Keratinocyte (primary cell): ENCODE results near the gene OR6J1. TPM values are rescaled to one million over a fixed set of nuclear protein-coding genes. Genes with fewer than 3 reads are reported as not detected.

Source experiments
- DNase-seq: peaks from one replicate; pipeline ENCODE4 v3.0.0-alpha.2; 2011; ENCODE audit warnings: low read depth, missing footprints, low spot score
- FAIRE-seq: peaks from 2 replicates; lab custom pipeline; 2011; peaks lifted over from hg19 to GRCh38; lab: Jason Lieb, UNC
- H2AFZ ChIP-seq: 2 replicates; pipeline ENCODE4 v1.6.0; 2012; ENCODE audit warnings: low read length, control low read depth, inconsistent platforms; ENCODE audit not compliant: control insufficient read depth
- H3K27ac ChIP-seq: 2 replicates; pipeline ENCODE4 v1.5.1; 2011; ENCODE audit warnings: low read length; ENCODE audit not compliant: control insufficient read depth, insufficient read depth
- H3K27me3 ChIP-seq: 3 replicates; pipeline ENCODE4 v1.6.0; 2011; ENCODE audit warnings: low read length; ENCODE audit not compliant: control insufficient read depth, insufficient read depth; ENCODE audit errors: extremely low read depth
- H3K36me3 ChIP-seq, 2 experiments: 2 replicates in 1 of 2; 3 replicates in 1 of 2; pipeline ENCODE4 v1.5.1; 2011; ENCODE audit warnings: low read length in 2 of 2, mild to moderate bottlenecking in 1 of 2; ENCODE audit not compliant: control insufficient read depth in 2 of 2, insufficient read depth in 2 of 2; ENCODE audit errors: extremely low read depth in 1 of 2
- H3K4me1 ChIP-seq: 3 replicates; pipeline ENCODE4 v1.5.1; 2011; ENCODE audit warnings: low read length; ENCODE audit not compliant: control insufficient read depth, insufficient read depth; ENCODE audit errors: extremely low read depth
- H3K4me2 ChIP-seq: 3 replicates; pipeline ENCODE4 v1.6.0; 2011; ENCODE audit warnings: low read depth, low read length; ENCODE audit not compliant: control insufficient read depth, insufficient read depth; ENCODE audit errors: extremely low read depth
- H3K4me3 ChIP-seq, 3 experiments: fragments of 200-600 bp in 1 of 3; sonication (generic) in 1 of 3; 2 replicates in 2 of 3; 3 replicates in 1 of 3; pipeline ENCODE4 v1.5.1; 2011 to 2016; ENCODE audit warnings: low read length in 3 of 3, mild to moderate bottlenecking in 3 of 3, control low read depth in 2 of 3, inconsistent platforms in 1 of 3, low read depth in 1 of 3, mixed read lengths in 1 of 3, mixed run types in 1 of 3, moderate library complexity in 1 of 3; ENCODE audit not compliant: control insufficient read depth in 2 of 3, insufficient read depth in 2 of 3; ENCODE audit errors: extremely low read depth in 1 of 3
- H3K79me2 ChIP-seq: 2 replicates; pipeline ENCODE4 v1.6.0; 2012; ENCODE audit warnings: low read length; ENCODE audit not compliant: control insufficient read depth, insufficient read depth
- H3K9ac ChIP-seq: 3 replicates; pipeline ENCODE4 v1.6.0; 2011; ENCODE audit warnings: low read length; ENCODE audit not compliant: control insufficient read depth, insufficient read depth; ENCODE audit errors: extremely low read depth
- H3K9me1 ChIP-seq: 3 replicates; pipeline ENCODE4 v1.6.0; 2011; ENCODE audit warnings: low read length; ENCODE audit not compliant: control insufficient read depth, insufficient read depth; ENCODE audit errors: extremely low read depth
- H3K9me3 ChIP-seq: 2 replicates; pipeline ENCODE4 v1.5.1; 2012; ENCODE audit warnings: low read depth, low read length; ENCODE audit not compliant: control insufficient read depth
- H4K20me1 ChIP-seq: 3 replicates; pipeline ENCODE4 v1.6.0; 2011; ENCODE audit warnings: low read length; ENCODE audit not compliant: control insufficient read depth, insufficient read depth; ENCODE audit errors: extremely low read depth
- CTCF ChIP-seq, 3 experiments: IDR thresholded peaks in 1 of 3; conservative IDR thresholded peaks in 1 of 3; optimal IDR thresholded peaks in 1 of 3; 2 replicates in 2 of 3; 3 replicates in 1 of 3; pipeline versions ENCODE3 to v1.5.1; 2011; ENCODE audit warnings: low read length in 3 of 3, mild to moderate bottlenecking in 3 of 3, moderate library complexity in 2 of 3, control low read depth in 1 of 3, inconsistent platforms in 1 of 3; ENCODE audit not compliant: insufficient read depth in 2 of 3; ENCODE audit errors: extremely low read depth in 1 of 3
- EZH2 ChIP-seq: IDR thresholded peaks from one replicate; pipeline ENCODE4 v1.6.1; 2012; ENCODE audit warnings: inconsistent platforms, mild to moderate bottlenecking, low read length, moderate library complexity
- dilution Hi-C: fragments of 300-500 bp; cut with MboI; formaldehyde crosslinking; loops from one replicate; pipeline ENCODE4 v1.7.0; 2020; ENCODE audit warnings: low sequenced_read_pairs; ENCODE audit not compliant: extremely low pct_ligation_motif_present
- polyA plus RNA-seq, 5 experiments: library from polyadenylated mRNA; depleted of rRNA in 3 of 5; stranded (reverse) in 3 of 5; stranded (forward) in 1 of 5; unstranded in 1 of 5; fragments of >200 nt; gene quantifications; 1 replicate in 1 of 5; 2 replicates in 3 of 5; 3 replicates in 1 of 5; pipeline versions ENCODE4 v1.2.1 to v1.2.3, GENCODE V29; 2011 to 2012; ENCODE audit warnings: missing spikeins in 2 of 5, low read depth in 1 of 5, low replicate concordance in 1 of 5

OR6J1 gene
- polyA plus RNA-seq, 1 donor (not counting 4 experiments of a cell fraction or from before 2014, with no cell fraction given) = not detected

- H3K79me2 ChIP-seq = no peaks in the 10 kb centered on the region
- no peaks in the 10 kb centered on the region for H3K36me3 ChIP-seq
- DNase-seq = no peak
- no peak overlapping the region for H3K9ac ChIP-seq
- no peaks in the 10 kb centered on the region for H3K9me3 ChIP-seq
- H4K20me1 ChIP-seq = no peaks in the 10 kb centered on the region
- H3K4me1 ChIP-seq = peaks cover 4% of the 10 kb centered on the region
- peak in 2 of 3 experiments; percentile 28 to 47 for TF ChIP-seq CTCF (optimal IDR thresholded peaks at IDR 0.05 in 1 of 3, IDR thresholded peaks at IDR 0.05 in 1 of 3, conservative IDR thresholded peaks at IDR 0.05 in 1 of 3; ENCODE audit: extremely low read depth in 1 of 3, insufficient read depth in 2 of 3, low read length in 3 of 3)
- no peak for TF ChIP-seq EZH2
- dilution Hi-C loops = no loop called here
- no peaks in the 10 kb centered on the region for H3K9me1 ChIP-seq
- no peaks in the 10 kb centered on the region for H3K27me3 ChIP-seq
- no peak overlapping the region for H3K4me2 ChIP-seq
- no peak overlapping the region for H3K27ac ChIP-seq
- peak; percentile 29 for FAIRE-seq
- H2AFZ ChIP-seq = no peak overlapping the region
- no peak overlapping the region for H3K4me3 ChIP-seq
These were observed 13.7 kb upstream of the OR6J1 start for GRCh38 chr14:22657861-22658260.

- Histone ChIP-seq H3K4me1 (peaks cover 11% of the 10 kb centered on the region), H3K4me2 (no peak overlapping the region), H2AFZ (no peak overlapping the region), H4K20me1 (no peaks in the 10 kb centered on the region), H3K27ac (no peak overlapping the region), H3K27me3 (no peaks in the 10 kb centered on the region), H3K79me2 (no peaks in the 10 kb centered on the region), H3K4me3 (no peak overlapping the region), H3K9me1 (no peaks in the 10 kb centered on the region), H3K9me3 (no peaks in the 10 kb centered on the region), H3K9ac (no peak overlapping the region), H3K36me3 (no peaks in the 10 kb centered on the region)
- FAIRE-seq (no peak), DNase-seq (no peak)
- TF ChIP-seq CTCF (optimal IDR thresholded peaks at IDR 0.05 in 1 of 3, IDR thresholded peaks at IDR 0.05 in 1 of 3, conservative IDR thresholded peaks at IDR 0.05 in 1 of 3; ENCODE audit: extremely low read depth in 1 of 3, insufficient read depth in 2 of 3, low read length in 3 of 3) = no peak
- TF ChIP-seq EZH2 = no peak
- dilution Hi-C loops = no loop called here
These were observed 13.0 kb upstream of the OR6J1 start for GRCh38 chr14:22656945-22657731.
